Suprapubic skin (tissue), 4 donors: ENCODE data around the gene ELAPOR1. TPM values are rescaled to one million over a fixed set of nuclear protein-coding genes. Genes with fewer than 3 reads are reported as not detected.
A peak's percentile ranks its signal among the peaks of the same experiment; 100 is the strongest.
"Not testable (repeated sequence)": the region's sequence is repeated elsewhere in the genome, so short reads cannot be mapped to it uniquely, and the experiment has no call there.

Source experiments
- DNase-seq, 2 donors: peaks; one replicate each; pipeline ENCODE4 v3.0.0-alpha.2; 2019; ENCODE audit warnings: low spot score in 2 of 2
- H3K27ac ChIP-seq: fragments of 200-600 bp; sonication (generic); one replicate; pipeline ENCODE4 v1.5.1; 2019
- H3K27me3 ChIP-seq: fragments of 200-600 bp; sonication (generic); one replicate; pipeline ENCODE4 v1.5.1; 2019
- H3K36me3 ChIP-seq: fragments of 200-600 bp; sonication (generic); one replicate; pipeline ENCODE4 v1.5.1; 2019
- H3K4me1 ChIP-seq: fragments of 200-600 bp; sonication (generic); one replicate; pipeline ENCODE4 v1.5.1; 2019
- H3K4me3 ChIP-seq: fragments of 200-600 bp; sonication (generic); one replicate; pipeline ENCODE4 v1.5.1; 2019; ENCODE audit warnings: mild to moderate bottlenecking
- H3K9me3 ChIP-seq: fragments of 200-600 bp; sonication (generic); one replicate; pipeline ENCODE4 v1.5.1; 2019
- EP300 ChIP-seq: sonication (generic); formaldehyde crosslinking; IDR thresholded peaks from one replicate; pipeline ENCODE4 v1.6.1; 2017; ENCODE audit warnings: antibody characterized with exemption
- POLR2A ChIP-seq, 2 donors: fragments of 450-650 bp; IDR thresholded peaks; one replicate each; pipeline ENCODE4 v1.6.1; 2017; ENCODE audit warnings: antibody characterized with exemption in 2 of 2, mild to moderate bottlenecking in 2 of 2, moderate library complexity in 2 of 2
- POLR2AphosphoS5 ChIP-seq, 3 donors: sonication (generic); formaldehyde crosslinking; IDR thresholded peaks; one replicate each; pipeline ENCODE4 v1.6.1; 2017; ENCODE audit warnings: antibody characterized with exemption in 3 of 3
- WGBS: methylation state at CpG from one replicate; pipeline ENCODE4 v1.1.5; 2018; 5-methylcytosine and 5-hydroxymethylcytosine counted together
- total RNA-seq, 4 donors: library from RNA; depleted of rRNA; stranded (reverse); fragments of >200 nt; gene quantifications; one replicate each; pipeline ENCODE4 v1.1.0, GENCODE V29; 2016
- TF ChIP-seq, protein P1 (sequence below), 2 donors: fragments of 200-600 bp in 1 of 2; fragments of 450-650 bp in 1 of 2; sonication (generic) in 1 of 2; IDR thresholded peaks; one replicate each; pipeline ENCODE4 v1.5.1; 2016 to 2019; ENCODE audit warnings: antibody characterized with exemption in 2 of 2, mild to moderate bottlenecking in 1 of 2, moderate library complexity in 1 of 2

ELAPOR1 gene
- total RNA-seq, 4 donors from 2014 or later = 27.4 to 84.8 (median 46.7) TPM

DNA sequence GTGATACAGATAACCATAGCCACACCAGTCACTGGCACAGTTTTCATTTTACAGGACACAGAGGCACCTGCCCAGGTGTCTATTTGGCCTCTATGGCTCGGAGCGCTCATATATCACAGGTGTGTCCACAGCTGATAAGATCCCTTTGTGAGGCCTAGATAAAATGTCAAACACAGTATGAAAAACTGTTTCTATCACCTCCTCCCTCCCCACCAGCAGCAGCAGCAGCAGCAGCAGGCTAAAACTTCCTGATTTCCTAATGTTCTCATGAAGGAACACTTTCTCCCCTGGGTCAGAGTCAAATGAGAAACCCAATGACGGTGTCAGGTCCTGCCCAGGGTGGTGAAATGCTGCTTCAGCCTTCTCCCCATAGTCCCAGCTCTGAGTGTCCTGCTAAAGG is 24.4 kb downstream of the ELAPOR1 start:
- DNase-seq = no peak
- Histone ChIP-seq H3K36me3 (no peaks in the 10 kb centered on the region), H3K27me3 (no peaks in the 10 kb centered on the region), H3K9me3 (no peaks in the 10 kb centered on the region), H3K4me1 (peaks cover 9% of the 10 kb centered on the region), H3K27ac (no peak overlapping the region), H3K4me3 (no peak overlapping the region)
- WGBS = 87% methylated on average over 3 of the region's 3 CpGs
- TF ChIP-seq EP300 (no peak), POLR2AphosphoS5 (IDR thresholded peaks at IDR 0.05) (no peak), POLR2A (IDR thresholded peaks at IDR 0.05) (no peak)
- TF ChIP-seq, protein P1, sequence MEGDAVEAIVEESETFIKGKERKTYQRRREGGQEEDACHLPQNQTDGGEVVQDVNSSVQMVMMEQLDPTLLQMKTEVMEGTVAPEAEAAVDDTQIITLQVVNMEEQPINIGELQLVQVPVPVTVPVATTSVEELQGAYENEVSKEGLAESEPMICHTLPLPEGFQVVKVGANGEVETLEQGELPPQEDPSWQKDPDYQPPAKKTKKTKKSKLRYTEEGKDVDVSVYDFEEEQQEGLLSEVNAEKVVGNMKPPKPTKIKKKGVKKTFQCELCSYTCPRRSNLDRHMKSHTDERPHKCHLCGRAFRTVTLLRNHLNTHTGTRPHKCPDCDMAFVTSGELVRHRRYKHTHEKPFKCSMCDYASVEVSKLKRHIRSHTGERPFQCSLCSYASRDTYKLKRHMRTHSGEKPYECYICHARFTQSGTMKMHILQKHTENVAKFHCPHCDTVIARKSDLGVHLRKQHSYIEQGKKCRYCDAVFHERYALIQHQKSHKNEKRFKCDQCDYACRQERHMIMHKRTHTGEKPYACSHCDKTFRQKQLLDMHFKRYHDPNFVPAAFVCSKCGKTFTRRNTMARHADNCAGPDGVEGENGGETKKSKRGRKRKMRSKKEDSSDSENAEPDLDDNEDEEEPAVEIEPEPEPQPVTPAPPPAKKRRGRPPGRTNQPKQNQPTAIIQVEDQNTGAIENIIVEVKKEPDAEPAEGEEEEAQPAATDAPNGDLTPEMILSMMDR (IDR thresholded peaks at IDR 0.05) = no peak

DNA sequence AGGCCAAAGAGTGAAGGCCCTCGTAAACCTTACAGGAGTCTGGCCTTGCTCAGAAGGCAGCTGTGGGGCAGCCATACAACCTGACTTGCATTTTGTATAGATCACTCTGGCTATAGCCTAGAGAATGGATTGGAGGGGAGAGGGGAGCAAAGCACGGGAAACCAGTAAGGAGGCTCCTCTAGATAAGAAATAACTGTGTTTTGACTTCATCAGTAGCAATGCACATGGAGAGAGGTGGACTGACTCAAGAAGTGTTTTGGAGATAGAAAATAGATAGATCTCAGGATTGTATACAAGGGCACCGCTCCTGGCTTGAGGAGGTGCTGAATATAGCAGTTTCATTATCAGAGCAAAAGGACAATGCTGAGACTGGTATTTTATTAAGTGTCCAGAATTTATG is 26.5 kb downstream of the ELAPOR1 start:
- Histone ChIP-seq H3K36me3 (no peaks in the 10 kb centered on the region), H3K4me1 (no peaks in the 10 kb centered on the region), H3K9me3 (no peaks in the 10 kb centered on the region), H3K27ac (no peak overlapping the region), H3K4me3 (no peak overlapping the region), H3K27me3 (no peaks in the 10 kb centered on the region)
- 88% methylated on average over 3 of the region's 3 CpGs for WGBS
- TF ChIP-seq POLR2AphosphoS5 (IDR thresholded peaks at IDR 0.05) (no peak), POLR2A (IDR thresholded peaks at IDR 0.05) (no peak), EP300 (no peak)
- TF ChIP-seq, protein P1 (IDR thresholded peaks at IDR 0.05) = no peak
- DNase-seq = no peak

DNA sequence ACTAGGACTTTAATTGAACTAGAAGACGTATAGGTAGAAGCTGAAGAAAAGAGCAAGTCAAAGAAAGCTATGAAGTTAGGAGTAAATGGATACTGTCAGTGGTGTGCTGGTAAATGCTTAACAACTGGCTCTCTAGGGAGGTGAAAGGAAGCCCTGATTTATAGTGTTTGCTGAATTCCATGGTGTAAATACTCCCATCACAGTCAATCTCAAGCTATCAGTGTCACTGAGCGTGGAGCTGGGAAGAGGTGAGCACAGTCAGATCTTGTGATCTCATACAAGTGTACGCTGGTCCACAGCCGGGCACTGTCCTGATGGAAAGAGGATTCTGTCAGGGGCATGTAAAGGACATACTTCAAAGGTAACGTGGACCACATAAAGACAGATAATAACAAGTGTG is 28.3 kb downstream of the ELAPOR1 start:
- WGBS = 84% methylated on average over 5 of the region's 5 CpGs
- no peak for DNase-seq
- Histone ChIP-seq H3K4me3 (no peak overlapping the region), H3K36me3 (no peaks in the 10 kb centered on the region), H3K4me1 (no peaks in the 10 kb centered on the region), H3K27me3 (no peaks in the 10 kb centered on the region), H3K27ac (no peak overlapping the region), H3K9me3 (no peaks in the 10 kb centered on the region)
- TF ChIP-seq POLR2AphosphoS5 (IDR thresholded peaks at IDR 0.05) (no peak), EP300 (no peak), POLR2A (IDR thresholded peaks at IDR 0.05) (no peak)
- TF ChIP-seq, protein P1 (IDR thresholded peaks at IDR 0.05) = no peak

DNA sequence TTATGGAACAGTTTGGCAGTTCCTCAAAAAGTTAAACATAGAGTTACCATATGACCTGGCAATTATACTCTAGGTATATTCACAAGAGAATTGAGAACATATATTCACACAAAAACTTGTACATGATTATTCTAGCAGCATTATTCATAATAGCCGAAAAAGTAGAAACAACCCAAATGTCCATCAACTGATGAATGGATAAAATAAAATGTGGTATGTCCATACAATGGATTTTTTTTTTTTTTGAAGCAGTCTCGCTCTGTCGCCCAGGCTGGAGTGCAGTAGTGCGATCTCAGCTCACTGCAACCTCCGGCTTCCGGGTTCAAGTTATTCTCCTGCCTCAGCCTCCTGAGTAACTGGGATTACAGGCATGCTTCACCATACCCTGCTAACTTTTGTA is 28.8 kb downstream of the ELAPOR1 start:
- WGBS = 91% methylated on average over 6 of the region's 6 CpGs

DNA sequence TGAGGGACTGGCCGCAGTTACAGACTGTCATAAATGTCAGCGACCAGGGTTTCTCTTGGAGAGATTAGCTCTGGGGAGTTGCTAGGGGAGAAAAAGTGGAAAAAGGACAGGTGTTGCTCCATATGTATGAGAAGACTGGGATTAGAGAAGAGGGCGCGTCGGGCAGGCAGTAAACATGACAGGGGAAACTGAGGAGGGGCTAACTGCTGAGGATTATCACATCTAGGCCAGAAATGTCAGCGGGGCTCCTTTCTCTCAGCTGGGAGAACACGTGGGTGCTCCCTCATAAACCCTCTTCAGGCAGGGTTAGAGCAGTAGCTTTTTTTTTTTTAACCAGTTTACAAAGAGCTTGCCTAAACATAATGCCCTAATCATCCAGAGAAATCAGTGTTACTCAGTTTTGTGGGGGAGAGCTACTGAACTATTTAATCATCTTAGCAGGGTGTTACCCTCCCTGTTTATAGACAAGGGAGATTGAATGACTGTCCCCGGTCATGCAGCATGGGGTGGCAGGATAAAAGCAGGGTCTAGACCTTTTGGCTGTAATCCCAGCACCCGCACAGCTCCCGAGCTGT is 35.2 kb downstream of the ELAPOR1 start:
- H3K36me3 ChIP-seq = no peaks in the 10 kb centered on the region
- H3K4me1 ChIP-seq = peaks cover 4% of the 10 kb centered on the region
- H3K27me3 ChIP-seq = no peaks in the 10 kb centered on the region
- TF ChIP-seq POLR2AphosphoS5 (IDR thresholded peaks at IDR 0.05) = no peak
- H3K4me3 ChIP-seq = no peak overlapping the region
- DNase-seq = no peak
- peak overlapping the region; percentile 38 for H3K27ac ChIP-seq
- no peaks in the 10 kb centered on the region for H3K9me3 ChIP-seq
- WGBS = 71% methylated on average over 10 of the region's 10 CpGs

More for the DNA sequence above, 28.8 kb downstream of the ELAPOR1 start:
- not testable (repeated sequence) for H3K36me3 ChIP-seq, H3K27ac ChIP-seq, DNase-seq, H3K9me3 ChIP-seq, H3K4me3 ChIP-seq, H3K27me3 ChIP-seq, H3K4me1 ChIP-seq

DNA sequence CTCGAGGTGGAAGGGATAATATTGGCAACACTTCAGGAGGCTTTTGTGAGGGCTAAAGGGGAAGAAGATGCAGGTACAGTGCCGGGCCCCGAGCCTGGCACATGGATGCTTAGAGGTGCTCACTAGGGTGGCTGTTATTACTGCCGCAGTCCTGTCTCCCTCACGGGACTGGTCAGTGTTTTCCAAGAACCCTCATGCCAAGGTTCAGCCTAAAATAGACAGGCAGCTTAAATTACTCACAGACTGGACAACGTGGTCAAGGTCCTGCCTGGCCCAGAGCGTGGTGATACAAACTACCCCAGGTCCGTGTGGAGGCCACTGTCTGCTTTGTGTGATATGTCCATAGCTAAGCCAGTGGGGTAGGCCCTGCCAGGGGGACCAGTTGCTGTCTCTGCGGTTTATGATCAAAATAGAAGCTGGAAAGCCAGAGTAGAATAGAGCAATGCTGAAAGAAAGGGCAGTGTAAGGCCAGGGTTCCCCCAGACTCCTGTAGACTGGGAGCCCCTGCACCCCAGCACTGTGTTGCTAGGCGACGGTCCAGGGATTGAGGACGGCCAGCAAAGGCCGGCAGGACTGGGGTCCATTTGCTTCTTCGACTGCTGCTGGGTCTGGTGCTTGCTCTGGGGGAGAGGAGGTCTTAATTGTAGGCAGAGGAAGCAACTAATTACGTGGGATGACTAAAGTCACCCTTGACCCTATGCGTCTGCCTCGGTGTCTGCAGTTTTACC is 36.1 kb downstream of the ELAPOR1 start:
- Histone ChIP-seq H3K27ac (no peak overlapping the region), H3K27me3 (no peaks in the 10 kb centered on the region), H3K36me3 (no peaks in the 10 kb centered on the region), H3K4me1 (peaks cover 4% of the 10 kb centered on the region), H3K9me3 (no peaks in the 10 kb centered on the region), H3K4me3 (no peak overlapping the region)
- whole genome bisulfite sequencing = 75% methylated on average over 17 of the region's 17 CpGs
- DNase-seq = no peak
- TF ChIP-seq POLR2A (IDR thresholded peaks at IDR 0.05) (no peak), POLR2AphosphoS5 (IDR thresholded peaks at IDR 0.05) (no peak), EP300 (no peak)
- TF ChIP-seq, protein P1 (IDR thresholded peaks at IDR 0.05) = no peak
